Measurements from ENCODE around the gene TRIM9.

TRIM9 gene

DNA sequence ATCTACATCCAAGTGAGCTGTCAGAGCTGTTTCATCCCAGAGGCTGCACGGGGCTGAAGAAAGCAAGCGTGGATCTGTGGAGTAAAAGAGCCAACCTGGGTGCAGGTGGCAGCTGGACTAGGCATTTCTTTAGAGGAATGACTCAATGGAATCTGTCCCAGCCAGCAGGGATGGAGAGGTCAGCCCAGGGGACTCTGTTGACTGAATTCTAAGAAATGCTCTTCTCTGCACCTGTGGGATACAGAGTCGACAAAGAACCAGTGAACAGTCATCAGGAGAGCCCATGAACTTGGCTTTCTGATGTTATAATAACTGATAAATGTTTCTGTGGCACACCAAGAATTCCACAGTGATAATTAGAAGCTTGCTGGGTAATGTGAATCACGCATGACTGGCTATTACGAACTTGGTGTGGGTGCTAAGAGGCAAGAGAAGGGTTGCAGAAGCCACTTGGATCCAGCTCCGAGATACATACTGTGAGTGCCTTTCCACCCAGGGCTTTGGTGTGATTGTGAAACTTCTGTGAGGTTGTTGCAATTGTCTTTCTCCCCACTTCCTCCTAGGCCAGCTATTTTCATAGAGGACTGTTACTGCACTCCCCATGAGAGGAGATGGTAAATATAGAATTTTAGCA is 166.8 kb downstream of the TRIM9 start:
- Histone ChIP-seq H3K4ac (ENCODE audit: low read depth in 1 of 2, low read length in 2 of 2) (no peak overlapping the region), H3K36me3 (ENCODE audit: control insufficient read depth in 1 of 2, insufficient read depth in 2 of 2, low read depth in 1 of 2, low read length in 2 of 2) (peaks cover 13 to 58% of the 10 kb centered on the region in 2 experiments), H2BK120ac (ENCODE audit: low read depth, low read length) (no peak overlapping the region), H3K23ac (ENCODE audit: low read length in 2 of 2) (no peak overlapping the region), H3K27ac (ENCODE audit: low read length, poor library complexity, severe bottlenecking) (no peak overlapping the region), H2BK12ac (ENCODE audit: low read length in 2 of 2) (no peak overlapping the region), H3K9me3 (ENCODE audit: control insufficient read depth, low read length) (no peaks in the 10 kb centered on the region), H3K9ac (ENCODE audit: low read length) (no peak overlapping the region), H4K8ac (ENCODE audit: low read length) (no peak overlapping the region), H4K91ac (ENCODE audit: low read length) (no peak overlapping the region), H2AFZ (ENCODE audit: low read depth, low read length) (no peak overlapping the region), H3K18ac (ENCODE audit: low read depth in 1 of 2, low read length in 2 of 2) (no peak overlapping the region), H3K4me2 (ENCODE audit: low read length, poor library complexity, severe bottlenecking) (no peak overlapping the region), H3K14ac (ENCODE audit: low read length in 2 of 2) (no peak overlapping the region), H2BK5ac (ENCODE audit: low read depth, low read length, poor library complexity, severe bottlenecking) (no peak overlapping the region), H2AK5ac (ENCODE audit: low read length, severe bottlenecking) (no peak overlapping the region), H3K4me1 (ENCODE audit: control insufficient read depth, insufficient read depth, low read depth, low read length) (peaks cover 4% of the 10 kb centered on the region), H2BK15ac (ENCODE audit: low read depth, poor library complexity, severe bottlenecking) (no peak overlapping the region), H3K79me1 (replicated peaks; ENCODE audit: low read length, poor library complexity, severe bottlenecking) (peaks cover 2% of the 10 kb centered on the region), H3K27me3 (ENCODE audit: control insufficient read depth in 1 of 2, insufficient read depth in 1 of 2, low read length in 2 of 2) (no peaks in the 10 kb centered on the region), H3K4me3 (ENCODE audit: insufficient read depth in 1 of 2, low read depth in 1 of 2, low read length in 2 of 2) (no peak overlapping the region)
- WGBS, result 88% methylated on average over 6 of the region's 6 CpGs
- peak; percentile 41 for DNase-seq

DNA sequence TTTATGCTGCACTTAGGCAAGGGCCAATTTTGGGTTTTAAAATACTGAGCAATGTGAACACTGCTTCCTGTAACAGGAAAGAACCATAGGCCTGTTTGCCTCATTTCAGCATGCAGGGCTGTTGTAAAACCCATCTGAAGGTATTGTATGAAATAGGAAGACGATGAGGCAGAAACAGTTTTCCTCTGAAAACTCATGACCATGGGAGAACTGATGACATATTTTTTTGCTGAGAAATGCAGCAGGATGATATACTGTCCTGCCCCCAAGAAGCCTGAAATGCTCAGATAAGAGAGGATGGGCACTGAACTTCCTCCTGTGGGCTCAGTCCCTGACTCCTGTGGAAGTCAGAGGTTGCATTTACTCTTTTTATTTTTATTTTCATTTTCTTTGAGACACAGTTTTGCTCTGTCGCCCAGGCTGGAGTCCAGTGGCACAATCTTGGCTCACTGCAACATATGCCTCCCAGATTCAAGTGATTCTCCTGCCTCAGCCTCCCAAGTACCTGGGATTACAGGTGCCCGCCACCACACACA is 168.0 kb downstream of the TRIM9 start:
- H3K27ac ChIP-seq (ENCODE audit: low read length, poor library complexity, severe bottlenecking), result no peak overlapping the region
- no peak overlapping the region for H2BK15ac ChIP-seq (ENCODE audit: low read depth, poor library complexity, severe bottlenecking)
- no peak overlapping the region for H2AK5ac ChIP-seq (ENCODE audit: low read length, severe bottlenecking)
- H3K4me2 ChIP-seq (ENCODE audit: low read length, poor library complexity, severe bottlenecking), result no peak overlapping the region
- peaks cover 2% of the 10 kb centered on the region for H3K79me1 ChIP-seq (replicated peaks; ENCODE audit: low read length, poor library complexity, severe bottlenecking)
- no peak overlapping the region for H3K14ac ChIP-seq (ENCODE audit: low read length in 2 of 2)
- H3K23ac ChIP-seq (ENCODE audit: low read length in 2 of 2), result no peak overlapping the region
- no peak overlapping the region for H3K9ac ChIP-seq (ENCODE audit: low read length)
- no peak overlapping the region for H2BK5ac ChIP-seq (ENCODE audit: low read depth, low read length, poor library complexity, severe bottlenecking)
- no peak overlapping the region for H2AFZ ChIP-seq (ENCODE audit: low read depth, low read length)
- H3K4me1 ChIP-seq (ENCODE audit: control insufficient read depth, insufficient read depth, low read depth, low read length), result peaks cover 2% of the 10 kb centered on the region
- no peak for DNase-seq
- 76% methylated on average over 3 of the region's 3 CpGs for WGBS
- no peaks in the 10 kb centered on the region for H3K9me3 ChIP-seq (ENCODE audit: control insufficient read depth, low read length)
- H2BK120ac ChIP-seq (ENCODE audit: low read depth, low read length), result no peak overlapping the region
- H3K27me3 ChIP-seq (ENCODE audit: control insufficient read depth in 1 of 2, insufficient read depth in 1 of 2, low read length in 2 of 2), result no peaks in the 10 kb centered on the region
- H3K18ac ChIP-seq (ENCODE audit: low read depth in 1 of 2, low read length in 2 of 2), result no peak overlapping the region
- no peak overlapping the region for H4K8ac ChIP-seq (ENCODE audit: low read length)
- peaks cover 19 to 57% of the 10 kb centered on the region in 2 experiments for H3K36me3 ChIP-seq (ENCODE audit: control insufficient read depth in 1 of 2, insufficient read depth in 2 of 2, low read depth in 1 of 2, low read length in 2 of 2)
- H2BK12ac ChIP-seq (ENCODE audit: low read length in 2 of 2), result no peak overlapping the region
- H4K91ac ChIP-seq (ENCODE audit: low read length), result no peak overlapping the region
- no peak overlapping the region for H3K4me3 ChIP-seq (ENCODE audit: insufficient read depth in 1 of 2, low read depth in 1 of 2, low read length in 2 of 2)
- no peak overlapping the region for H3K4ac ChIP-seq (ENCODE audit: low read depth in 1 of 2, low read length in 2 of 2)

Data from mesenchymal stem cell (in vitro differentiated cells and primary cell).